ENCODE measurements around the gene SMYD3.

DNA sequence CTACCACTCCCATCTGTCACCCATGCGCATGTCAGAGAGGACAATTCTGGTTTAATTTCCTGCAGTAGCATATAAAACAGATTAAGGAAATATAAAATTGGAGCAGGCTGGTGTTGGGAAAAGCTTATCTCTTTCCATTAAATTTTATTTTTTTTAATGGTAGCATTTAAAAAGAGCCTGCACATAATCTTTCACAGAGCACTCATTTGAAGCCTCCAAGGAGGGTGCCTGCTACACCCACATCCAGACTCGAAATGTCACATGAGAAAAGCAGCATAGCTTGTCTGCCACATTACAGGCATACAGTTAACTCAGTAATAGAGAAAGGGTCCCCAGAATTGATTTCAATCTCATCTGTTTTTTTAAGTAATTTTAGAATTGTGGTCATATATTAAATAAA is 753.3 kb downstream of the SMYD3 start:
- TF ChIP-seq CTCF (conservative IDR thresholded peaks at IDR 0.05): no peak
- no peak for TF ChIP-seq ZFX (IDR thresholded peaks at IDR 0.05)

All from C4-2B (cell line).